Heart left ventricle (tissue), 13 donors: ENCODE results near the gene RAVER2.

ENCODE experiments used
- CTCF ChIP-seq, 12 donors: fragments of 200-600 bp; sonication (generic) in 4 of 12; IDR thresholded peaks; one replicate each; pipeline versions ENCODE4 v1.5.0 to v1.8.0; 2018 to 2022; ENCODE audit warnings: antibody characterized with exemption in 12 of 12, mild to moderate bottlenecking in 5 of 12
- POLR2A ChIP-seq, 2 donors: fragments of 450-650 bp; IDR thresholded peaks; one replicate each; pipeline ENCODE4 v1.6.1; 2017; ENCODE audit warnings: antibody characterized with exemption in 2 of 2, mild to moderate bottlenecking in 2 of 2, moderate library complexity in 2 of 2
- donor health status: ischemic (EF 13 %, LVEDD 7.1; RV severe dilation, severe dysfunction).
- donor health status: DM: no; HTN: yes; CAD: no.
- donor health status: DM: no; HTN: no; CAD: no.
- donor health status: ischemic (EF 25% LVEDD 6.9; RV normal size, moderate dysfunction).
- donor health status: ischemic (EF 25% LVEDD 5.7; RV mildly dilated, moderate dysfunction).
- donor health status: ischemic (EF 35%, LVEDD 5.7; RV mildly dilated, moderate dysfunction).
- donor health status: nonischemic (EF 11% LVEDD 7.7; RV severe dilation, severe dysfunction).
- donor health status: DM: yes; HTN: yes; CAD: no.
- donor health status: PGD.
- donor health status: ischemic (EF 29% LVEDD 5.4; RV normal size, mild dysfunction).
- donor health status: nonischemic (EF 23%, LVEDD 6.1; RV moderate dilation, normal function).

GRCh38 chr1:64826991-64827390 lies 82.1 kb downstream of the RAVER2 start:
- TF ChIP-seq CTCF (IDR thresholded peaks at IDR 0.05), result no peak
- TF ChIP-seq POLR2A (IDR thresholded peaks at IDR 0.05), result no peak
